MCF 10A (cell line): ENCODE data around the gene EBI3. TPM values are rescaled to one million over a fixed set of nuclear protein-coding genes. Genes with fewer than 3 reads are reported as not detected.

Source experiments
- BruUV-seq: library from RNA; stranded (reverse); fragments of 400-500 nt; replicated peaks from 2 replicates; lab custom pipeline; 2021; lab: Mats Ljungman, UMichigan
- CTCF ChIA-PET: fragments of 300-600 bp; sonication (Branson Sonifier 250); formaldehyde crosslinking; extraction: SDS; loops from one replicate; lab custom pipeline; 2021; ENCODE audit warnings: antibody characterized with exemption, inconsistent platforms; lab: Yijun Ruan, JAX
- POLR2A ChIA-PET: fragments of 300-600, 350-650 bp; sonication (Branson Sonifier 250); formaldehyde crosslinking; extraction: SDS; loops from one replicate; lab custom pipeline; 2020; ENCODE audit warnings: antibody characterized with exemption, inconsistent platforms; lab: Yijun Ruan, JAX
- DNase-seq: peaks from one replicate; pipeline ENCODE4 v3.0.0-alpha.2; 2018; ENCODE audit not compliant: unreplicated experiment
- H3K27ac Mint-ChIP-seq: one replicate; pipeline ENCODE4 v1.8.0; 2022; ENCODE audit warnings: mild to moderate bottlenecking, low read depth, mixed read lengths; ENCODE audit not compliant: unreplicated experiment
- H3K27me3 Mint-ChIP-seq: one replicate; pipeline ENCODE4 v1.8.0; 2022; ENCODE audit warnings: mixed read lengths; ENCODE audit not compliant: insufficient read depth, unreplicated experiment
- H3K36me3 Mint-ChIP-seq: one replicate; pipeline ENCODE4 v1.8.0; 2022; ENCODE audit warnings: mild to moderate bottlenecking, moderate library complexity, mixed read lengths; ENCODE audit not compliant: insufficient read depth, unreplicated experiment
- H3K4me1 Mint-ChIP-seq: one replicate; pipeline ENCODE4 v1.8.0; 2022; ENCODE audit warnings: mixed read lengths; ENCODE audit not compliant: insufficient read depth, unreplicated experiment
- H3K4me3 Mint-ChIP-seq: one replicate; pipeline ENCODE4 v1.8.0; 2022; ENCODE audit warnings: mild to moderate bottlenecking, moderate library complexity, mixed read lengths; ENCODE audit not compliant: unreplicated experiment
- H3K9me3 Mint-ChIP-seq: one replicate; pipeline ENCODE4 v1.8.0; 2022; ENCODE audit warnings: mixed read lengths; ENCODE audit not compliant: unreplicated experiment
- intact Hi-C: fragments of 100-400 bp; cut with micrococcal nuclease; formaldehyde crosslinking; loops from 2 replicates; pipeline ENCODE4 v1.14.1; 2022
- total RNA-seq: library from RNA; stranded (reverse); gene quantifications from 2 replicates; pipeline ENCODE4 v1.2.3, GENCODE V29; 2022
- TF ChIP-seq, protein P1 (sequence below): fragments of 200-600 bp; IDR thresholded peaks from one replicate; pipeline ENCODE4 v1.8.0; 2022; ENCODE audit warnings: antibody characterized with exemption, mild to moderate bottlenecking; ENCODE audit not compliant: unreplicated experiment

Gene EBI3
- total RNA-seq, 1 experiment from 2014 or later = 0.35 TPM

DNA sequence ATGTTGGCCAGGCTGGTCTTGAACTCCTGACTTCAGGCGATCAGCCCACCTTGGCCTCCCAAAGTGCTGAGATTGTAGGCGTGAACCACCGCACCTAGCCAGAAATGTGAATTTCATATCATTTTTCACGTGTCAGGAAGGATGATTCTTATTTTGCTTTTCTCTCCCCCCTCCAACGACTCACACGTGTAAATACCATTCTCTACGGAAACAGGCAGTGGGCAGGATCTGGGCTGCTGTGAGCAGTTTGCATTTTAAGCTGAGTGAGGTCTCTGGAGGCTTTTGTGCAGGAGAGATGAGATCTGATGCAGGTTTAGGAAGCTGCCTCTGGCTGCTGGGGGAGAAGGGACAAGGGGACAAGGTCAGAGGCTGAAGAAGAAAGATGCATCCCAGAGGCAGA is 35.0 kb upstream of the EBI3 start:
- DNase-seq = no peak
- H3K4me3 Mint-ChIP-seq = no peak overlapping the region
- H3K4me1 Mint-ChIP-seq = peaks cover 15% of the 10 kb centered on the region
- H3K27me3 Mint-ChIP-seq = peaks cover 42% of the 10 kb centered on the region
- intact Hi-C loops = no loop called here
- CTCF ChIA-PET = interaction anchor here (0.5 kb wide), 1 partner anchor 27 kb away, joined by 5 read pairs; no protein-coding TSS in a partner anchor
- POLR2A ChIA-PET = no interaction called here
- TF ChIP-seq, protein P1, sequence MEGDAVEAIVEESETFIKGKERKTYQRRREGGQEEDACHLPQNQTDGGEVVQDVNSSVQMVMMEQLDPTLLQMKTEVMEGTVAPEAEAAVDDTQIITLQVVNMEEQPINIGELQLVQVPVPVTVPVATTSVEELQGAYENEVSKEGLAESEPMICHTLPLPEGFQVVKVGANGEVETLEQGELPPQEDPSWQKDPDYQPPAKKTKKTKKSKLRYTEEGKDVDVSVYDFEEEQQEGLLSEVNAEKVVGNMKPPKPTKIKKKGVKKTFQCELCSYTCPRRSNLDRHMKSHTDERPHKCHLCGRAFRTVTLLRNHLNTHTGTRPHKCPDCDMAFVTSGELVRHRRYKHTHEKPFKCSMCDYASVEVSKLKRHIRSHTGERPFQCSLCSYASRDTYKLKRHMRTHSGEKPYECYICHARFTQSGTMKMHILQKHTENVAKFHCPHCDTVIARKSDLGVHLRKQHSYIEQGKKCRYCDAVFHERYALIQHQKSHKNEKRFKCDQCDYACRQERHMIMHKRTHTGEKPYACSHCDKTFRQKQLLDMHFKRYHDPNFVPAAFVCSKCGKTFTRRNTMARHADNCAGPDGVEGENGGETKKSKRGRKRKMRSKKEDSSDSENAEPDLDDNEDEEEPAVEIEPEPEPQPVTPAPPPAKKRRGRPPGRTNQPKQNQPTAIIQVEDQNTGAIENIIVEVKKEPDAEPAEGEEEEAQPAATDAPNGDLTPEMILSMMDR = no peak
- H3K36me3 Mint-ChIP-seq = no peaks in the 10 kb centered on the region
- no TSS peak for BruUV-seq
- H3K9me3 Mint-ChIP-seq = peaks cover 10% of the 10 kb centered on the region
- no peak overlapping the region for H3K27ac Mint-ChIP-seq

DNA sequence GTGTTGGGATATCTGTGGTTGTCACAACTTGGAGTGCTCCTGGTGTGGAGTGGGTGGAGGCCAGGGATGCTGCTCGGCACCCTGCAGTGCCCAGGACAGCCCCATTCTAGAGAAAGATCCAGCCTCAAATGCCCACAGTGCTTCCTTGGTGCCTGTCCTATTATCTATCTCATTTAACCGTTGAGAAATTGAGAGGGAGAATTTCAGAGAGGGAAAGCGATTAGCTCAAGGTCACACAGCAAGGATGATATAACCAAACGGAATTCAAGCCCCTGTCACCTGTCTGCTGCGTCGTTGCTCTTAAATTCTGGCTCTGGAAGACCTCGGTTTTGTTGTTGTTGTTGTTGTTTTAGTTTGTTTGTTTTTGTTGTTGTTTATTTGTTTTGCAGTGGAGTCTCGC is 33.3 kb upstream of the EBI3 start:
- ChIA-PET CTCF (interaction anchor here (0.7 kb wide), 1 partner anchor 186 kb away, joined by 3 read pairs; no protein-coding TSS in a partner anchor), POLR2A (no interaction called here)
- H3K4me3 Mint-ChIP-seq = no peak overlapping the region
- H3K4me1 Mint-ChIP-seq = peaks cover 15% of the 10 kb centered on the region
- H3K36me3 Mint-ChIP-seq = no peaks in the 10 kb centered on the region
- TF ChIP-seq, protein P1 = no peak
- peaks cover 51% of the 10 kb centered on the region for H3K27me3 Mint-ChIP-seq
- H3K9me3 Mint-ChIP-seq = peaks cover 10% of the 10 kb centered on the region
- intact Hi-C loops = no loop called here
- DNase-seq = no peak
- H3K27ac Mint-ChIP-seq = no peak overlapping the region
- no TSS peak for BruUV-seq

DNA sequence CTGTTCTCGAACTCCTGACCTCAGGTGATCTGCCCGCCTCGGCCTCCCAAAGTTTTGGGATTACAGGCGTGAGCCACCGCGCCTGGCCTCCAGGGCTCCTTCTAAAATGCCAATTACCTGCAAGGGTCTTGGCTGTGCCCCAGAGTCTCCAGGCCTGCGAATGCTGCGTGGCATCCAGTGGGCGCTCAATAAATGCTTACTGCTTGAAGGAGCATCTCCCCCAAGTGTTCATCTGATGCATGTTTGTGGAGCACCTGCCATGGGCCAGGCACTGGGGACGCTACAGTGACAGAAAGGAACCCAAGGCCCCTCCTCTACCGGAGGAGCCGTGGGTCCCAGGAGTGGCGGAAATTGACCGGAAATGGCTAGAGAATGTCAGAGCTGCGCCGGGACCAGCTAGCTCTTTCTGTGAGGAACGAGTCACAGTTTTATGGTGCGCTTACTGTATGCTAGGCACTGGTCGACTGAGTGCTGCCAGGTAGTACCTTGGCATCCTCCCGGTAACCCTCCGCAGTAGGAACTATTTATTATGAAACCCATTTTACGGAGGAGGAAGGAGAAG is 32.7 kb upstream of the EBI3 start:
- H3K4me1 Mint-ChIP-seq = peaks cover 15% of the 10 kb centered on the region
- H3K27me3 Mint-ChIP-seq = peaks cover 58% of the 10 kb centered on the region
- peak overlapping the region; percentile 32 for H3K4me3 Mint-ChIP-seq
- peaks cover 10% of the 10 kb centered on the region for H3K9me3 Mint-ChIP-seq
- no peak for DNase-seq
- intact Hi-C loops = no loop called here
- H3K36me3 Mint-ChIP-seq = no peaks in the 10 kb centered on the region
- no TSS peak for BruUV-seq
- POLR2A ChIA-PET = no interaction called here
- CTCF ChIA-PET = no interaction called here
- TF ChIP-seq, protein P1 = no peak
- H3K27ac Mint-ChIP-seq = no peak overlapping the region

DNA sequence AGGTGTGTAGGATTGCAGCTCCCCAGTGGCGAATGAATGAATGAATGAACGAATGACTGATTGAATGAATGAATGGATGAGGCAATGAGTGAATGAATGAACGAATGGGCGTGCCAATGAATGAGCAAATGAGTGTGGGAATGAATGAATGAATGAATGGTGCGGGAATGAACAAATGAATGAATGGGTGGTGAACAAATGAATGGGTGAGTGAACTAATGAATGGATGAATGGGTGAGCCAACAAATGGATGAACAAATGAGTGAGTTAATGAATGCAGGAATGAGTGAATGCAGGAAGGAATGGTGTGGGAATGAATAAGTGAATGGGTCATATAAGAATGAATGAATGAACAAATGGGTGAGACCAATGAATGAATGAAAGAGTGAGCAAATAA is 32.1 kb upstream of the EBI3 start:
- Mint-ChIP-seq H3K9me3 (peaks cover 10% of the 10 kb centered on the region), H3K36me3 (no peaks in the 10 kb centered on the region), H3K27ac (no peak overlapping the region), H3K4me3 (peak overlapping the region; percentile 32), H3K4me1 (peaks cover 15% of the 10 kb centered on the region), H3K27me3 (peaks cover 62% of the 10 kb centered on the region)
- TF ChIP-seq, protein P1 = no peak
- ChIA-PET CTCF (no interaction called here), POLR2A (no interaction called here)
- BruUV-seq = no TSS peak
- intact Hi-C loops = no loop called here
- DNase-seq = no peak
